Measurements from ENCODE around the gene IKZF1. TPM values are rescaled to one million over a fixed set of nuclear protein-coding genes. Genes with fewer than 3 reads are reported as not detected.
A peak's percentile ranks its signal among the peaks of the same experiment; 100 is the strongest.

IKZF1 gene
- total RNA-seq, 1 donor from 2014 or later = 0.11 TPM

DNA sequence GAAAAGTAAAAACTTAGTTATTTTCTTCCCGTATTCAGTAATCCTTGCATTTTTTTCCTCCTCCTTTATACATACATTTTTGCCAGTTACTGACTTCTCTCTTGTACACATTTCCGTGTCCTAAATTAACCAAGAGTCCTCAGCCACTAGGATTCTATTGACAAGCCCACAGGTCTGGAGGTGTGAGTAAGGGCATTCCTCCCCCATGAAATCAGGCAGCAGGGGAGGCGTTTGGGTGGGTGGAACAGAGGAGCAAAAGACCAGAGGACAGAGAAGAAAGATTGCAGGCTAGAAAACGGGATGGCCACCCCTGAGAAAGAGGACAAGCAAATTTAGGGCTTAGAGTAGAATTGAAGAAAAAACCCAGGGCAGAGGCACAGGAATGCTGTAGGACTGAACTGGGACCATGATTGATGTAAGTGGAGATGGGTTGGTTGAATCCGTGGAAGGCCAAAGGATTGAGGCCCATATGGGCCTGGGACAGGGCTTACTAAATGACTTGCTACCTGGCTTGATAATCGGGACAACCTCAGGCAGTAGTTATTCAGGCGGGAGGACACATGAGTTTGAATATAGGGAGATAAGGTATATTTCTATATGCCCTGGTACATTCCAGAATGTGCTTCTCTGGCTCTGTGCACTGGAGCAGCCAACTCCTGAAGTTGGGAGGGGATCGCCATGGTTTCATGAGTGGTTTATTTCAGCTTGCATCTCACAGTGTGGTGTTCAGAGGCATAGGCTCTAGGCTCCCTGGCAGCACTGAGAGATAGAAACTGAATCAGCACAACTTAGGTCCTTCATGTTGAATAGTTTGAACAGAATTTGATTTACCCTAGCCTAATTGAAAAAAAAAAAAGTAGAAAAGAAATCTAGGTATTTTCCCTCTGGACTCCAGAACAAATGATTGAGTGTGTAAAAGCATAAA lies 28.0 kb downstream of the IKZF1 start:
- no peak overlapping the region for H3K9ac ChIP-seq
- no peaks in the 10 kb centered on the region for H3F3A ChIP-seq (ENCODE audit: low read depth)
- Mint-ChIP-seq H3K36me3 (no peaks in the 10 kb centered on the region), H3K27ac (peak overlapping the region; percentile 61), H3K27me3 (ENCODE audit: insufficient read depth, low read depth) (peaks cover under 1% of the 10 kb centered on the region), H3K4me3 (no peak overlapping the region), H3K4me1 (peaks cover 30% of the 10 kb centered on the region), H3K9me3 (no peaks in the 10 kb centered on the region)
- DNase-seq (ENCODE audit: low spot score) = no peak
- H3K79me2 ChIP-seq (ENCODE audit: low read depth) = no peaks in the 10 kb centered on the region
- no peaks in the 10 kb centered on the region for H4K20me1 ChIP-seq (ENCODE audit: low read depth)
- H3K27me3 ChIP-seq = no peaks in the 10 kb centered on the region
- peak overlapping the region; percentile 59 for H2AFZ ChIP-seq (replicated peaks)
- no peaks in the 10 kb centered on the region for H3K36me3 ChIP-seq
- peaks cover 18% of the 10 kb centered on the region for H3K4me1 ChIP-seq
- H3K4me2 ChIP-seq = no peak overlapping the region
- H3K4me3 ChIP-seq = no peak overlapping the region
- no peak overlapping the region for H3K27ac ChIP-seq
- TF ChIP-seq, protein P1, sequence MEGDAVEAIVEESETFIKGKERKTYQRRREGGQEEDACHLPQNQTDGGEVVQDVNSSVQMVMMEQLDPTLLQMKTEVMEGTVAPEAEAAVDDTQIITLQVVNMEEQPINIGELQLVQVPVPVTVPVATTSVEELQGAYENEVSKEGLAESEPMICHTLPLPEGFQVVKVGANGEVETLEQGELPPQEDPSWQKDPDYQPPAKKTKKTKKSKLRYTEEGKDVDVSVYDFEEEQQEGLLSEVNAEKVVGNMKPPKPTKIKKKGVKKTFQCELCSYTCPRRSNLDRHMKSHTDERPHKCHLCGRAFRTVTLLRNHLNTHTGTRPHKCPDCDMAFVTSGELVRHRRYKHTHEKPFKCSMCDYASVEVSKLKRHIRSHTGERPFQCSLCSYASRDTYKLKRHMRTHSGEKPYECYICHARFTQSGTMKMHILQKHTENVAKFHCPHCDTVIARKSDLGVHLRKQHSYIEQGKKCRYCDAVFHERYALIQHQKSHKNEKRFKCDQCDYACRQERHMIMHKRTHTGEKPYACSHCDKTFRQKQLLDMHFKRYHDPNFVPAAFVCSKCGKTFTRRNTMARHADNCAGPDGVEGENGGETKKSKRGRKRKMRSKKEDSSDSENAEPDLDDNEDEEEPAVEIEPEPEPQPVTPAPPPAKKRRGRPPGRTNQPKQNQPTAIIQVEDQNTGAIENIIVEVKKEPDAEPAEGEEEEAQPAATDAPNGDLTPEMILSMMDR (IDR thresholded peaks at IDR 0.05) = no peak
- TF ChIP-seq EZH2 (IDR thresholded peaks at IDR 0.05) (no peak), EZH2phosphoT487 (IDR thresholded peaks at IDR 0.05) (no peak)
- no peaks in the 10 kb centered on the region for H3K9me3 ChIP-seq (ENCODE audit: low read depth)

DNA sequence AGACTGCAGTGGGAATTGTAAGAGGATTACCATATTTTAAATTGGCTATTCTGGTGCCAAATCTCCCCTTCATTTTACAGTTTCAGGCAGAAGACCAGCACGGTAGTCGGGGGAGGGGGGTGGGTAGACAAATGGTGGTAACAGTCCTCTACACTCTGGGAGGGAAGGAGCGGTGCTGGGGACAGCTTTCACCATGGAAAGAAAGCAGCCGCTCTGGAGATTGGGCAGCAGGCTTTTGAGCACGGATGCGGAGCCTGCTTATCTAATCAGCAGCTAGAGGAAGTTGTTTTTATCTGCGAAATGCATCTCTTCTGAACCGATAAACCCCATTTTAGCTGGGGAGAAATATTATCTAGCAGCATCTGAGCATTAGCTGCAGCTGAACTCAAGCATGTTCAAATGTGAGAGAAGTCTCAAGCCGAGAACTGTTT lies 28.7 kb downstream of the IKZF1 start:
- peak; percentile 35 for DNase-seq (ENCODE audit: low spot score)
- H3K4me1 ChIP-seq = peaks cover 18% of the 10 kb centered on the region
- no peaks in the 10 kb centered on the region for H4K20me1 ChIP-seq (ENCODE audit: low read depth)
- Mint-ChIP-seq H3K27me3 (ENCODE audit: insufficient read depth, low read depth) (no peaks in the 10 kb centered on the region), H3K4me3 (no peak overlapping the region), H3K9me3 (no peaks in the 10 kb centered on the region), H3K27ac (no peak overlapping the region), H3K4me1 (peaks cover 30% of the 10 kb centered on the region), H3K36me3 (no peaks in the 10 kb centered on the region)
- peak overlapping the region; percentile 59 for H2AFZ ChIP-seq (replicated peaks)
- no peaks in the 10 kb centered on the region for H3F3A ChIP-seq (ENCODE audit: low read depth)
- H3K9me3 ChIP-seq (ENCODE audit: low read depth) = no peaks in the 10 kb centered on the region
- no peaks in the 10 kb centered on the region for H3K27me3 ChIP-seq
- TF ChIP-seq EZH2phosphoT487 (IDR thresholded peaks at IDR 0.05) (no peak), EZH2 (IDR thresholded peaks at IDR 0.05) (no peak)
- TF ChIP-seq, protein P1 (IDR thresholded peaks at IDR 0.05) = no peak
- no peak overlapping the region for H3K9ac ChIP-seq
- H3K27ac ChIP-seq = no peak overlapping the region
- H3K4me2 ChIP-seq = peak overlapping the region; percentile 1
- H3K4me3 ChIP-seq = no peak overlapping the region
- H3K36me3 ChIP-seq = no peaks in the 10 kb centered on the region
- no peaks in the 10 kb centered on the region for H3K79me2 ChIP-seq (ENCODE audit: low read depth)

DNA sequence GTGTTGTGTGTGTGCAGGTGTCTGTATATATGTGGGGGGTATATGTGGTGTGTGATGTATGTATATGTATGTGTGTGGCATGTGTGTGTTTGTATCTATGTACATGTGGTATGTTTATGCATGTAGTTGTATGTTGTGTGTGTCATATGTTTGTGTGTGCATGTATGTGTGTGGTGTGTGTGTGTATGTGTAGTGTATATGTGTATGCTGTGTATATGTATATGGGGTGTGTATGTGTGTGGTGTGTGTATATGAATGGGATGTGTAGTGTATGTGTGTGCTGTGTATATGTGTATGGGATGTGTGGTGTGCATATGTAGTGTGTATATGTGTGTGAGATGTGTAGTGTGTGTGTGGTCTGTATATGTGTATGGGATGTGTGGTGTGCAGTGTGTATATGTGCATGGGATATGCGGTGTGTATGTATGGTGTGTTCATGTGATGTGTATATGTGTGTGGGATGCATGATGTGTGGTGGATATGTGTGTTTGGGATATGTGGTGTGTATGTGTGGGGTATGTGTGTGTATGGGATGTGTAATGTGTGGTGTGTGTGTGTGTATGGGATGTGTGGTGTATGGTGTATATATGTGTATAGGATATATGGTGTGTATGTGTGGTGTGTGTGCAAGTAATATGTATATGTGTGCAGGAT lies 30.0 kb downstream of the IKZF1 start:
- Histone ChIP-seq H3K4me2 (no peak overlapping the region), H3K9me3 (ENCODE audit: low read depth) (no peaks in the 10 kb centered on the region), H3F3A (ENCODE audit: low read depth) (no peaks in the 10 kb centered on the region), H2AFZ (replicated peaks) (no peak overlapping the region), H4K20me1 (ENCODE audit: low read depth) (no peaks in the 10 kb centered on the region), H3K4me3 (no peak overlapping the region), H3K27me3 (no peaks in the 10 kb centered on the region), H3K9ac (no peak overlapping the region), H3K4me1 (peaks cover 18% of the 10 kb centered on the region), H3K27ac (no peak overlapping the region), H3K79me2 (ENCODE audit: low read depth) (no peaks in the 10 kb centered on the region), H3K36me3 (no peaks in the 10 kb centered on the region)
- H3K4me3 Mint-ChIP-seq = no peak overlapping the region
- peaks cover 30% of the 10 kb centered on the region for H3K4me1 Mint-ChIP-seq
- no peaks in the 10 kb centered on the region for H3K27me3 Mint-ChIP-seq (ENCODE audit: insufficient read depth, low read depth)
- H3K9me3 Mint-ChIP-seq = no peaks in the 10 kb centered on the region
- TF ChIP-seq EZH2 (IDR thresholded peaks at IDR 0.05) = no peak
- no peak for TF ChIP-seq EZH2phosphoT487 (IDR thresholded peaks at IDR 0.05)
- TF ChIP-seq, protein P1 (IDR thresholded peaks at IDR 0.05) = no peak
- H3K36me3 Mint-ChIP-seq = no peaks in the 10 kb centered on the region
- no peak overlapping the region for H3K27ac Mint-ChIP-seq
- DNase-seq (ENCODE audit: low spot score) = no peak

Measured in neural progenitor cell (in vitro differentiated cells).